Panc1 (cell line): ENCODE data around the gene AGPAT1. TPM values are rescaled to one million over a fixed set of nuclear protein-coding genes. Genes with fewer than 3 reads are reported as not detected.

Source experiments
- ATAC-seq: fragments of 200-7000 bp; cut with Tn5 transposase; 2 replicates; pipeline ENCODE4 v1.9.1; 2020; ENCODE audit warnings: mild to moderate bottlenecking, moderate library complexity
- BruUV-seq: library from RNA; stranded (reverse); fragments of 400-500 nt; replicated peaks from 2 replicates; lab custom pipeline; 2021; lab: Mats Ljungman, UMichigan
- CTCF ChIA-PET: fragments of 300-600 bp; sonication (Branson Sonifier 250); formaldehyde crosslinking; loops from one replicate; lab custom pipeline; 2022; ENCODE audit warnings: antibody characterized with exemption; lab: Charles Lee
- POLR2A ChIA-PET: fragments of 300-600 bp; sonication (Branson Sonifier 250); formaldehyde crosslinking; loops from one replicate; lab custom pipeline; 2022; ENCODE audit warnings: antibody characterized with exemption; lab: Charles Lee
- DNase-seq: peaks from one replicate; pipeline ENCODE4 v3.0.0-alpha.2; 2010; ENCODE audit warnings: low read depth, low spot score
- H3K27ac ChIP-seq: 2 replicates; pipeline ENCODE4 v1.5.1; 2011; ENCODE audit warnings: mild to moderate bottlenecking, low read length, inconsistent platforms
- H3K27me3 ChIP-seq: fragments of 200-500 bp; sonication (Bioruptor generic); 2 replicates; pipeline ENCODE4 v1.6.0; 2014; ENCODE audit warnings: low read length, inconsistent platforms; ENCODE audit not compliant: control insufficient read depth, insufficient read depth
- H3K36me3 ChIP-seq: fragments of 200-500 bp; sonication (Bioruptor generic); 2 replicates; pipeline ENCODE4 v1.5.1; 2014; ENCODE audit warnings: inconsistent platforms, mild to moderate bottlenecking, low read length, moderate library complexity; ENCODE audit not compliant: control insufficient read depth, insufficient read depth
- H3K4me1 ChIP-seq: 2 replicates; pipeline ENCODE4 v1.5.1; 2011; ENCODE audit warnings: inconsistent platforms, mild to moderate bottlenecking, low read length, moderate library complexity; ENCODE audit not compliant: control insufficient read depth, insufficient read depth
- H3K4me3 ChIP-seq, 2 experiments: 2 replicates each; pipeline ENCODE4 v1.5.1; 2011 to 2012; ENCODE audit warnings: low read depth in 2 of 2, low read length in 2 of 2, mild to moderate bottlenecking in 2 of 2, inconsistent platforms in 1 of 2, moderate library complexity in 1 of 2
- H3K9me3 ChIP-seq: fragments of 200-500 bp; sonication (Bioruptor generic); 2 replicates; pipeline ENCODE4 v1.5.1; 2014; ENCODE audit warnings: low read depth, mild to moderate bottlenecking, inconsistent platforms, low read length, moderate library complexity; ENCODE audit not compliant: control insufficient read depth, insufficient read depth
- POLR2AphosphoS5 ChIP-seq: IDR thresholded peaks from 2 replicates; pipeline ENCODE4 v1.6.1; 2012; ENCODE audit warnings: mild to moderate bottlenecking, low read depth, low read length, moderate library complexity
- REST ChIP-seq, 2 experiments: IDR thresholded peaks; 2 replicates each; pipeline ENCODE4 v1.6.1; 2011 to 2012; ENCODE audit warnings: low read depth in 2 of 2, control low read depth in 1 of 2, low read length in 1 of 2, mild to moderate bottlenecking in 1 of 2, moderate library complexity in 1 of 2; ENCODE audit not compliant: insufficient read depth in 1 of 2
- SIN3A ChIP-seq: IDR thresholded peaks from 2 replicates; pipeline ENCODE4 v1.6.1; 2012; ENCODE audit warnings: low read depth, mild to moderate bottlenecking, low read length, moderate library complexity, borderline replicate concordance; ENCODE audit not compliant: insufficient read depth
- TCF7L2 ChIP-seq: IDR thresholded peaks from 2 replicates; pipeline ENCODE4 v1.6.1; 2011; ENCODE audit warnings: mild to moderate bottlenecking, low read depth, low read length, inconsistent platforms
- in situ Hi-C: cut with HindIII; loops from 2 replicates; pipeline ENCODE4 v1.10.0; 2016; ENCODE audit warnings: low sequenced_read_pairs, low pct_unique_long_range_greater_than_20kb
- intact Hi-C: fragments of 100-400 bp; cut with micrococcal nuclease; formaldehyde crosslinking; loops from one replicate; pipeline ENCODE4 v1.10.0; 2022; ENCODE audit not compliant: unreplicated experiment
- total RNA-seq: library from RNA; stranded (reverse); gene quantifications from one replicate; pipeline ENCODE4 v1.2.1, GENCODE V29; 2021; ENCODE audit not compliant: unreplicated experiment
- TF ChIP-seq, protein P1 (sequence below): fragments of 450-650 bp; IDR thresholded peaks from 2 replicates; pipeline ENCODE4 v1.5.1; 2017; ENCODE audit warnings: mild to moderate bottlenecking

Gene AGPAT1
- total RNA-seq, 1 experiment from 2014 or later: 88.4 TPM

DNA sequence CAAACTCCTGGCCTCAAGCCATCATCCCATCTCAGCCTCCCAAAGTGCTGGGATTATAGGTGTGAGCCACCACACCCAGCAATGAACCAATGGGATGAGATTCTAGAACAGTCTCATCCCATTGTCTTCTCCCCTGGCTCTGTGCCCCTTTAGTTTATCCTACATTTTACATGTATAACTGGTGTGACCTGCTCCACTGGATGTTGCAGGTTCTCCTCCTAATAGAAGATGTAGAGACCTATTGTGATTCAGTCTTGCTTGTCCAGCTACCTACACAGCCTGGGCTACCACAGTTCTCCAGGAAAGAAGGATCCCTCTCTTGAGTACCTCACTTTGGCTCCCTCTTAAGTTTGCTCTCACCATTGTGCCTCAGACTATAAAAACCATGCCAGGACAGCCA, 43.8 kb downstream of the AGPAT1 start:
- ChIA-PET CTCF (no interaction called here), POLR2A (interaction anchor here (0.6 kb wide), 1 partner anchor 20 kb away, joined by 8 read pairs; no protein-coding TSS in a partner anchor)
- DNase-seq (no peak), ATAC-seq (no peak)
- BruUV-seq: no TSS peak
- H3K27me3 ChIP-seq: no peaks in the 10 kb centered on the region
- no peak for TF ChIP-seq SIN3A
- no peak for TF ChIP-seq REST (IDR thresholded peaks at IDR 0.05; ENCODE audit: insufficient read depth in 1 of 2, low read depth in 2 of 2, low read length in 1 of 2)
- no peak for TF ChIP-seq TCF7L2
- TF ChIP-seq POLR2AphosphoS5: no peak
- TF ChIP-seq, protein P1, sequence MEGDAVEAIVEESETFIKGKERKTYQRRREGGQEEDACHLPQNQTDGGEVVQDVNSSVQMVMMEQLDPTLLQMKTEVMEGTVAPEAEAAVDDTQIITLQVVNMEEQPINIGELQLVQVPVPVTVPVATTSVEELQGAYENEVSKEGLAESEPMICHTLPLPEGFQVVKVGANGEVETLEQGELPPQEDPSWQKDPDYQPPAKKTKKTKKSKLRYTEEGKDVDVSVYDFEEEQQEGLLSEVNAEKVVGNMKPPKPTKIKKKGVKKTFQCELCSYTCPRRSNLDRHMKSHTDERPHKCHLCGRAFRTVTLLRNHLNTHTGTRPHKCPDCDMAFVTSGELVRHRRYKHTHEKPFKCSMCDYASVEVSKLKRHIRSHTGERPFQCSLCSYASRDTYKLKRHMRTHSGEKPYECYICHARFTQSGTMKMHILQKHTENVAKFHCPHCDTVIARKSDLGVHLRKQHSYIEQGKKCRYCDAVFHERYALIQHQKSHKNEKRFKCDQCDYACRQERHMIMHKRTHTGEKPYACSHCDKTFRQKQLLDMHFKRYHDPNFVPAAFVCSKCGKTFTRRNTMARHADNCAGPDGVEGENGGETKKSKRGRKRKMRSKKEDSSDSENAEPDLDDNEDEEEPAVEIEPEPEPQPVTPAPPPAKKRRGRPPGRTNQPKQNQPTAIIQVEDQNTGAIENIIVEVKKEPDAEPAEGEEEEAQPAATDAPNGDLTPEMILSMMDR: no peak
- no peaks in the 10 kb centered on the region; the same call in 1 of the 2 replicates for H3K36me3 ChIP-seq
- no peaks in the 10 kb centered on the region for H3K9me3 ChIP-seq
- H3K4me1 ChIP-seq: peaks cover 16% of the 10 kb centered on the region
- in situ Hi-C loops (no loop called here), intact Hi-C loops (no loop called here)
- H3K27ac ChIP-seq: no peak overlapping the region
- H3K4me3 ChIP-seq: no peak overlapping the region

DNA sequence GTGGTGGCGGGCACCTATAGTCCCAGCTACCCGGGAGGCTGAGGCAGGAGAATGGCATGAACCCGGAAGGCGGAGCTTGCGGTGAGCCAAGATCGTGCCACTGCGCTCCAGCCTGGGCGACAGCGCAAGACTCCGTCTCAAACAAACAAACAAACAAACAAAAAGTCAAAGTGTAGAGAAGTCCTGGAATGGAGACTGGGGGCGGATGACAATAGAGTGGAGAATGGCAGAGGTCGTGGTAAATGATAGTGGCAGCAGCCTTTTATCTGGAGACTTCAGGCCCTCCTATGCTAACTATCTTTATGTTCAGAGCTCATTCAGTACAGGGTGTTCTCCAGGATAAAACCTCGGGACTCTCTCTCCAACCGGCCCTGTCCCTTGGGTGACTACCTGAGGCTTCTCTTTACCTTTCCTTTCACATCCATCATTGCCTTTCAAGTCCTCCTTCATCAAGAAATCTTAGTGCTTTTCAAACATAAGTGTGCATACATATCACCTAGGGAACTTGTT, 44.4 kb downstream of the AGPAT1 start:
- ChIA-PET POLR2A (no interaction called here), CTCF (no interaction called here)
- DNase-seq (no peak), ATAC-seq (no peak)
- H3K27ac ChIP-seq: no peak overlapping the region
- intact Hi-C loops (no loop called here), in situ Hi-C loops (no loop called here)
- peaks cover 21% of the 10 kb centered on the region for H3K4me1 ChIP-seq
- H3K36me3 ChIP-seq: no peaks in the 10 kb centered on the region; the same call in 1 of the 2 replicates
- H3K4me3 ChIP-seq: no peak overlapping the region
- H3K27me3 ChIP-seq: no peaks in the 10 kb centered on the region
- TF ChIP-seq POLR2AphosphoS5 (no peak), REST (IDR thresholded peaks at IDR 0.05; ENCODE audit: insufficient read depth in 1 of 2, low read depth in 2 of 2, low read length in 1 of 2) (no peak), SIN3A (no peak), TCF7L2 (no peak)
- TF ChIP-seq, protein P1: no peak
- BruUV-seq: no TSS peak
- H3K9me3 ChIP-seq: no peaks in the 10 kb centered on the region
